ENCODE results near the gene TMEFF2.

DNA sequence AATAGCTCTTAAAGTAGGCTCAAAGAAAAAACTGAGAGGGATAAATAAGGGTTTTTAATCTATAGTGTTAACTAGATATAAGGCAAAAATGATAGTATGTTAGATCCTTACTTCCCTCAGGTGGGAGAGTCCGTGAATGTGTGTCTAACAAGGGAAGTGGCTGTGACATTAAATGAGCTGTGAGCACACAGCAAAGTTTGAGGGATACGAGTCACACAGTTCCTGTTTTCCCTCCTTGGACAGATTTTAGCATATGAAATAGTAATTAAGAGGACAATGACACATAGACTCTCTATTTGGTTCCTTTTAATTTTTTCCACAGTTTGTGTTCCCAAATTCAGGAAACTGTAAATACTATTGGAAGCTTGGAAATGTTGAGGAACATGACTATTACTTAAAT, 199.4 kb downstream of the TMEFF2 start:
- no peak for TF ChIP-seq EZH2phosphoT487 (IDR thresholded peaks at IDR 0.05; ENCODE audit: borderline replicate concordance, low read depth, low read length)
- TF ChIP-seq CTCF (conservative IDR thresholded peaks at IDR 0.05; ENCODE audit: low read length) = no peak
